ENCODE measurements around the gene CCNB1.
"Not testable (repeated sequence)": the region's sequence is repeated elsewhere in the genome, so short reads cannot be mapped to it uniquely, and the experiment has no call there.

Gene CCNB1

DNA sequence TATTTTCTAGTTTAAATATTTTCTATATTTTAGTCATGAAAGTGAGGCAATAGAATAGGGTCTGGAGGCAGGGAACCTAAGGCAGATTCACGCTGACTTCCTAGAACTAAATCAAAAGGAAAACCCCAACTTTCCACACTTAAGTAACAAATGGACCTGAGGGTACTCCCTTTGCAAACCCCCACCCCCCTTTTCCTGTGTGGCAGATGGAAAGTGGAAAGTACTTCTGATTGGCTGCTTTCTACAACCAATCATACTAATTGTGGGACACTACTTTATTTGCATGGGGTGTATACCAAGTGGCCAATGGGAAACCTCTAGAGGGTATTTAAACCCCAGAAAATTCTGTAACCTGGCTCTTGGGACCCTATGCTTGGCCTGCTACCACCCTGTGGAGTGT, 17.7 kb downstream of the CCNB1 start:
- no peak for DNase-seq (ENCODE audit: low spot score)

GRCh38 chr5:69187342-69187741, 20.4 kb downstream of the CCNB1 start:
- DNase-seq (ENCODE audit: low spot score): no peak

- DNase-seq (ENCODE audit: low spot score): peak; percentile 36
Observed at GRCh38 chr5:69188811-69189161, 21.8 kb downstream of the CCNB1 start.

- peak; percentile 91 for DNase-seq (ENCODE audit: low spot score)
Observed at GRCh38 chr5:69189162-69190086, 22.5 kb downstream of the CCNB1 start, which contains the start of gene CENPH. Gene CENPH (plus strand): TSS chr5:69189583. CDS start chr5:69189635, 52 bp downstream.

- no peak for DNase-seq (ENCODE audit: low spot score)
Observed at GRCh38 chr5:69202497-69202896, 35.5 kb downstream of the CCNB1 start.

DNA sequence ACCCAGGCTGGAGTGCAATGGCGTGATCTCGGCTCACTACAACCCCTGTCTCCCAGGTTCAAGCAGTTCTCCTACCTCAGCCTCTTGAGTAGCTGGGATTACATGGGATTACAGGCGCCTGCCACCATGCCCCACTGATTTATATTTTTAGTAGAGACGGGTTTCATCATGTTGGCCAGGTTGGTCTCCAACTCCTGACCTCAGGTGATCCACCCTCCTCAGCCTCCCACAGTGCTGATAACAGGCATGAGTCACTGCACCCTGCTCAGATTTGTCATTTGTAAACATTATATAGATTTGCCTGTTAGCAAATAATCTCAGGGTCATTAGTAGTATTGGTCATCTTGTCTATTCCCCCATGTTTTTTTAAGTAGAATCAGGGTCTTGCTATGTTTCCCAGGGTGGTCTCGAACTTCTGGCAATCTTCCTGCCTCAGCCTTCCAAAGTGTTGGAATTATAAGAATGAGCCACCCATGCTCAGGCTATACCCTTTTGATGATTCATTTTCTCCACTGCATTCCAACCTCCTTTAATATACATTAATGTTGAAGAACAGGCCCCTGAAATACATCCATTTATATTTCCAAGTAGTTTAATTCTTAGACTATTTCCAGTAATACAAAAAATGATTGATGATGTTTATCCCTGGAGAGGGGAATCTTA, 39.7 kb downstream of the CCNB1 start:
- DNase-seq (ENCODE audit: low spot score): no peak

DNA sequence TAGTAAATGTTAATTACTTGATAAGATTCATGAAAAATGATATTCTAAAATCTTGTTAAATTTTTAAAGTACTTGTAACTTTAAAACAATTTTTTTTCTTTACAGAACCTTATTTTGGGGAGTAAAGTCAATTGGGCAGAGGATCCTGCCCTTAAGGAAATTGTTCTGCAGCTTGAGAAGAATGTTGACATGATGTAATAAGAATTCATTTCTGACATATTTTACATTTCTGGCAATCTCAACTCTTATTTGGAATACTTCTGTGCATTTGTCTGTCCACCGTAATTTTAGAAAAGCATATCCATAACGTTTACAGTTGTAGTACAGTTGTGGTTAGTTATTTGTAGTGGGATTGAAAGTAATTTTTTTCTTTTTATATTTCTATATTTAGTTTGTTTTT, 42.7 kb downstream of the CCNB1 start:
- DNase-seq (ENCODE audit: low spot score): no peak

DNA sequence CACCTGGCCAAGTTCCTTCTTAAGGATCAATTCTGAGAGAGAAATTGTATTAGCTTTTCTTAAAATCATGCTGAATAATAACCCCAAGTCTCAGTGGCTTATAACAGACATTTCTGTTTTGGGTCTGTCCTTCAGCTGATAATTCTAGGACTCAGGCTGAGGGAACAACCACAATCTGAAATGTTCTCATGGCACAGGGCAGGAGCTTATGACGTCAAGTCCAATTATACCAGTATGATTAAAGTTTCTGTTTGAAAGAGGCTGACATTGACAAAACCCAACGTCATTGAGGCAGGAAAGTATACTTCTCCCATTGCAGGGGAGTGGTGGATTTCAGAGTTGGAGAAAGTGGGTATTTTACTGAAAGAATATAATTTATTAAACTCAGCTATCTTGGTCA, 44.2 kb downstream of the CCNB1 start:
- no peak for DNase-seq (ENCODE audit: low spot score)

- DNase-seq (ENCODE audit: low spot score): no peak
Observed at GRCh38 chr5:69212022-69212421, 45.1 kb downstream of the CCNB1 start.

- DNase-seq (ENCODE audit: low spot score): peak; percentile 27
Observed at GRCh38 chr5:69213513-69214215, 46.7 kb downstream of the CCNB1 start.

DNA sequence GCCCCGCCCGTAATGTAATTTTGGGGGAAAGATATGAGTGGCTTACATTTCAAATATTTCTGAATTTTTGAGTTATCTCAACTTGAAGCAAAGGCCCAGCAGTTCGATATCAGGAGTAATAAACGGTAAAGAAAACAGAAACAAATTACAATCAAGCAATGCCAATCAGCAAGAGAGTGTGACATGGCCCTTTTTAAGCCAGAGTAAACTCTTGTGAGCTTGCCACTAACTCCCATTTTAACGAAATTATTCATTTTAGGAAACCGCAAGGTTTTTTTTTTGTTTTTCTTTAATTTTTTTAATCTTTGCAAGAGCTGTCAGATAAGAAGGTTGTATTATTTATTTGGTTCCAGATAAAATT, 50.2 kb downstream of the CCNB1 start:
- no peak for DNase-seq (ENCODE audit: low spot score)

GRCh38 chr5:69217548-69218526, 50.9 kb downstream of the CCNB1 start:
- DNase-seq (ENCODE audit: low spot score): peak; percentile 94

GRCh38 chr5:69219939-69220338, 53.0 kb downstream of the CCNB1 start:
- DNase-seq (ENCODE audit: low spot score): no peak

GRCh38 chr5:69220371-69220770, 53.4 kb downstream of the CCNB1 start:
- DNase-seq (ENCODE audit: low spot score): not testable (repeated sequence)

- not testable (repeated sequence) for DNase-seq (ENCODE audit: low spot score)
Observed at GRCh38 chr5:69220833-69221232, 53.9 kb downstream of the CCNB1 start.

DNA sequence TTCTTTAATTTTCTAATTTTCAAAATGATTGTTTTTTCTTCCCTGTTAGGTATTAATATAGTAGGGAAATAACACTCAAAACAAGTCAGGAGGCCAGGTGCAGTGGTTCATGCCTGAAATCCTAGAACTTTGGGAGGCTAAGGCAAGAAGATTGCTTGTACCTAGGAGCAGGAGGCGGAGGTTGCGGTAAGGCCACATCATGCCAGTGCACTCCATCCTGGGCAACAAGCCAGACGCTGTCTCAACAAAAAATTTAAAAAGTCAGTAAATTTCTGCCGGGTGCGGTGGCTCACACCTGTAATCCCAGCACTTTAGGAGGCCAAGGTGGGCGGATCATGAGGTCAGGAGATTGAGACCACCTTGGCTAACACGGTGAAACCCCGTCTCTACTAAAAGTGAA, 57.6 kb downstream of the CCNB1 start:
- DNase-seq (ENCODE audit: low spot score): no peak

GRCh38 chr5:69225860-69226259, 58.9 kb downstream of the CCNB1 start:
- DNase-seq (ENCODE audit: low spot score): no peak

Data from hepatic stellate cell (primary cell).